Measurements from ENCODE around the gene ZDHHC14. TPM values are rescaled to one million over a fixed set of nuclear protein-coding genes. Genes with fewer than 3 reads are reported as not detected.

Gene ZDHHC14
- total RNA-seq, 1 donor from 2014 or later: 14.5 TPM

- Histone ChIP-seq H3K4me3 (no peak overlapping the region), H3K9me3 (peaks cover 0 to 6% of the 10 kb centered on the region in 2 donors), H3K36me3 (no peaks in the 10 kb centered on the region), H3K27ac (no peak overlapping the region), H3K4me1 (no peaks in the 10 kb centered on the region), H3K27me3 (no peaks in the 10 kb centered on the region)
- TF ChIP-seq CTCF (IDR thresholded peaks at IDR 0.05): no peak
- intact Hi-C loops (cut with DNase I): no loop called here
- no peak for DNase-seq (ENCODE audit: low spot score in 2 of 2)
Observed at GRCh38 chr6:157496534-157497095, 115.6 kb downstream of the ZDHHC14 start.

- no peak overlapping the region for H3K27ac ChIP-seq
- no peaks in the 10 kb centered on the region for H3K36me3 ChIP-seq
- no peaks in the 10 kb centered on the region for H3K27me3 ChIP-seq
- no peaks in the 10 kb centered on the region for H3K4me1 ChIP-seq
- intact Hi-C loops (cut with DNase I): no loop called here
- no peak overlapping the region for H3K4me3 ChIP-seq
- TF ChIP-seq CTCF (IDR thresholded peaks at IDR 0.05): no peak
- H3K9me3 ChIP-seq: peaks cover 0 to 6% of the 10 kb centered on the region in 2 donors
- DNase-seq (ENCODE audit: low spot score in 2 of 2): no peak
Observed at GRCh38 chr6:157497579-157497978, 116.6 kb downstream of the ZDHHC14 start.

GRCh38 chr6:157498817-157499216 is 117.8 kb downstream of the ZDHHC14 start:
- intact Hi-C loops (cut with DNase I): no loop called here
- Histone ChIP-seq H3K27ac (no peak overlapping the region), H3K27me3 (no peaks in the 10 kb centered on the region), H3K9me3 (peaks cover 0 to 6% of the 10 kb centered on the region in 2 donors), H3K4me1 (no peaks in the 10 kb centered on the region), H3K36me3 (no peaks in the 10 kb centered on the region), H3K4me3 (no peak overlapping the region)
- no peak for TF ChIP-seq CTCF (IDR thresholded peaks at IDR 0.05)
- no peak for DNase-seq (ENCODE audit: low spot score in 2 of 2)

GRCh38 chr6:157500022-157500421 is 119.0 kb downstream of the ZDHHC14 start:
- Histone ChIP-seq H3K4me1 (no peaks in the 10 kb centered on the region), H3K27me3 (no peaks in the 10 kb centered on the region), H3K36me3 (no peaks in the 10 kb centered on the region), H3K4me3 (no peak overlapping the region), H3K27ac (no peak overlapping the region), H3K9me3 (peaks cover 0 to 6% of the 10 kb centered on the region in 2 donors)
- TF ChIP-seq CTCF (IDR thresholded peaks at IDR 0.05): no peak
- no peak for DNase-seq (ENCODE audit: low spot score in 2 of 2)
- intact Hi-C loops (cut with DNase I): no loop called here

GRCh38 chr6:157503018-157503747 is 122.2 kb downstream of the ZDHHC14 start:
- TF ChIP-seq CTCF (IDR thresholded peaks at IDR 0.05): no peak
- no peaks in the 10 kb centered on the region for H3K4me1 ChIP-seq
- H3K27me3 ChIP-seq: no peaks in the 10 kb centered on the region
- intact Hi-C loops (cut with DNase I): no loop called here
- H3K27ac ChIP-seq: no peak overlapping the region
- H3K4me3 ChIP-seq: no peak overlapping the region
- H3K9me3 ChIP-seq: peaks cover 0 to 8% of the 10 kb centered on the region in 2 donors
- no peaks in the 10 kb centered on the region for H3K36me3 ChIP-seq
- no peak for DNase-seq (ENCODE audit: low spot score in 2 of 2)

All from ascending aorta (tissue), 2 donors.